DOHH2 (cell line): ENCODE results near the gene CERS2.

Experiments used
- H3F3A ChIP-seq: fragments of 200-600 bp; sonication (generic), shearing (Covaris generic); 2 replicates; pipeline ENCODE4 v1.6.0; 2016; ENCODE audit warnings: antibody characterized with exemption, mild to moderate bottlenecking; ENCODE audit not compliant: control insufficient read depth, insufficient read depth
- H3K27ac ChIP-seq: fragments of 200-600 bp; sonication (generic); 2 replicates; pipeline ENCODE4 v1.5.1; 2014; ENCODE audit warnings: low read depth, mild to moderate bottlenecking, low read length, moderate library complexity
- H3K27me3 ChIP-seq: fragments of 200-600 bp; sonication (generic); 2 replicates; pipeline ENCODE4 v1.6.1; 2014; ENCODE audit warnings: mild to moderate bottlenecking, low read length, mixed read lengths; ENCODE audit not compliant: control insufficient read depth
- H3K36me3 ChIP-seq: fragments of 200-600 bp; sonication (generic); 2 replicates; pipeline ENCODE4 v1.6.1; 2014; ENCODE audit warnings: mild to moderate bottlenecking, low read length, moderate library complexity, mixed read lengths; ENCODE audit not compliant: control insufficient read depth
- H3K4me1 ChIP-seq: fragments of 200-600 bp; sonication (generic); 2 replicates; pipeline ENCODE4 v1.6.1; 2014; ENCODE audit warnings: mild to moderate bottlenecking, low read length, mixed read lengths; ENCODE audit not compliant: control insufficient read depth
- H3K4me2 ChIP-seq: fragments of 200-600 bp; sonication (generic); 2 replicates; pipeline ENCODE4 v1.6.0; 2014; ENCODE audit warnings: mild to moderate bottlenecking, low read length, moderate library complexity
- H3K4me3 ChIP-seq: fragments of 200-600 bp; sonication (generic); 2 replicates; pipeline ENCODE4 v1.5.1; 2014; ENCODE audit warnings: mild to moderate bottlenecking, low read length, mixed read lengths
- H3K79me2 ChIP-seq: fragments of 200-600 bp; sonication (generic); 2 replicates; pipeline ENCODE4 v1.6.1; 2014; ENCODE audit warnings: mild to moderate bottlenecking, low read length, mixed read lengths; ENCODE audit not compliant: control insufficient read depth
- H3K9me2 ChIP-seq: fragments of 200-600 bp; sonication (generic); replicated peaks from 2 replicates; pipeline ENCODE4 v1.6.1; 2014; ENCODE audit warnings: mild to moderate bottlenecking, low read length, mixed read lengths; ENCODE audit not compliant: control insufficient read depth
- H3K9me3 ChIP-seq: fragments of 200-600 bp; sonication (generic); 2 replicates; pipeline ENCODE4 v1.6.1; 2014; ENCODE audit warnings: antibody characterized with exemption, low read length, mixed read lengths; ENCODE audit not compliant: control insufficient read depth, insufficient read depth
- H4K20me1 ChIP-seq: fragments of 200-600 bp; sonication (generic); 2 replicates; pipeline ENCODE4 v1.6.0; 2014; ENCODE audit warnings: low read depth, mild to moderate bottlenecking, antibody characterized with exemption, low read length, moderate library complexity; ENCODE audit not compliant: control insufficient read depth, insufficient read depth
- CTCF ChIP-seq: fragments of 200-600 bp; sonication (generic); IDR thresholded peaks from one replicate; pipeline ENCODE4 v1.5.1; 2014; ENCODE audit warnings: antibody characterized with exemption, mild to moderate bottlenecking, low read depth, low read length; ENCODE audit not compliant: poor library complexity, severe bottlenecking
- EZH2phosphoT487 ChIP-seq: fragments of 200-600 bp; sonication (generic); IDR thresholded peaks from 2 replicates; pipeline ENCODE4 v1.6.1; 2017; ENCODE audit warnings: borderline replicate concordance, mild to moderate bottlenecking, antibody characterized with exemption, low read length, moderate library complexity, mixed read lengths

Gene CERS2

GRCh38 chr1:150999926-151000325 is 25.3 kb upstream of the CERS2 start:
- Histone ChIP-seq H3K27ac (no peak overlapping the region), H3K4me2 (no peak overlapping the region), H3K9me3 (no peaks in the 10 kb centered on the region)

GRCh38 chr1:150999051-150999674 is 24.5 kb upstream of the CERS2 start:
- H3F3A ChIP-seq, result no peaks in the 10 kb centered on the region
- no peaks in the 10 kb centered on the region for H3K36me3 ChIP-seq
- no peak overlapping the region for H3K27ac ChIP-seq
- peaks cover 15% of the 10 kb centered on the region for H3K4me1 ChIP-seq
- no peaks in the 10 kb centered on the region for H3K79me2 ChIP-seq
- no peaks in the 10 kb centered on the region for H3K9me3 ChIP-seq
- H3K27me3 ChIP-seq, result no peaks in the 10 kb centered on the region
- no peaks in the 10 kb centered on the region for H3K9me2 ChIP-seq
- H4K20me1 ChIP-seq, result no peaks in the 10 kb centered on the region
- no peak overlapping the region for H3K4me3 ChIP-seq
- TF ChIP-seq EZH2phosphoT487, result no peak
- no peak for TF ChIP-seq CTCF
- H3K4me2 ChIP-seq, result no peak overlapping the region

More at GRCh38 chr1:150999926-151000325, 25.3 kb upstream of the CERS2 start:
- no peak overlapping the region for H3K4me3 ChIP-seq
- H3K4me1 ChIP-seq, result peaks cover 21% of the 10 kb centered on the region
- no peaks in the 10 kb centered on the region for H3K9me2 ChIP-seq
- H3K27me3 ChIP-seq, result no peaks in the 10 kb centered on the region
- no peaks in the 10 kb centered on the region for H3K79me2 ChIP-seq
- no peaks in the 10 kb centered on the region for H3K36me3 ChIP-seq
- no peaks in the 10 kb centered on the region for H3F3A ChIP-seq
- TF ChIP-seq EZH2phosphoT487 (no peak), CTCF (no peak)
- H4K20me1 ChIP-seq, result no peaks in the 10 kb centered on the region

DNA sequence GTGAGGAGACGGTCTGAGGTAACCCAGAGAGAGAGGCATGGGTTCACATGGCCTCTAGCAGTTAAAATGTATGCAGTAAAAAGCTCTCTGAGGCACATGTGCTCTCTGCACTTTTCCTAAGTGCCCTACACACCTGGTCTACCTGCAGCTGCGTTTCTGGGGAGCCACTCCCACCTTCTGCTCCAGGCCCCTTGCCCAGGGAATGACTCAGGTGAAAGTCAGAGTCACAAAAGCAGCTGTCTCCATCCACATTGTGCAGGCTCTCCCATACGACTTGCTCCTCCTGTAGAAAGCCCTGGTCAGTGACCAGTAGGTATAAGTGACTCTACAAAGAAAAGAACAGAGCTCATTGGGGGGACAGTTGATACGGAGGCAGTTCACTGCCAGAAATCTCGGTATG is 23.3 kb upstream of the CERS2 start:
- no peak overlapping the region for H3K4me3 ChIP-seq
- H3K36me3 ChIP-seq, result no peaks in the 10 kb centered on the region
- no peaks in the 10 kb centered on the region for H3K27me3 ChIP-seq
- no peaks in the 10 kb centered on the region for H3K79me2 ChIP-seq
- H3K27ac ChIP-seq, result no peak overlapping the region
- H3K9me2 ChIP-seq, result no peaks in the 10 kb centered on the region
- no peak overlapping the region for H3K4me2 ChIP-seq
- peaks cover 3% of the 10 kb centered on the region for H3K4me1 ChIP-seq
- H3F3A ChIP-seq, result no peaks in the 10 kb centered on the region
- no peaks in the 10 kb centered on the region for H3K9me3 ChIP-seq
- TF ChIP-seq CTCF (no peak), EZH2phosphoT487 (no peak)
- no peaks in the 10 kb centered on the region for H4K20me1 ChIP-seq
